OCI-LY7 (cell line): ENCODE data around the gene PSMB4. TPM values are rescaled to one million over a fixed set of nuclear protein-coding genes. Genes with fewer than 3 reads are reported as not detected.

ENCODE experiments used
- BruUV-seq: library from RNA; stranded (reverse); fragments of 400-500 nt; replicated peaks from 2 replicates; lab custom pipeline; 2021; lab: Mats Ljungman, UMichigan
- CTCF ChIA-PET: fragments of 300-600 bp; sonication (Branson Sonifier 250); formaldehyde crosslinking; loops from one replicate; lab custom pipeline; 2022; ENCODE audit warnings: antibody characterized with exemption; ENCODE audit not compliant: unreplicated experiment; lab: Charles Lee
- POLR2A ChIA-PET: fragments of 300-600 bp; sonication (Branson Sonifier 250); formaldehyde crosslinking; loops from one replicate; lab custom pipeline; 2022; ENCODE audit warnings: antibody characterized with exemption; lab: Charles Lee
- DNase-seq: peaks from one replicate; pipeline ENCODE4 v3.0.0-alpha.2; 2015; ENCODE audit warnings: low spot score
- H2AFZ ChIP-seq: fragments of 200-600 bp; sonication (generic), shearing (Covaris generic); 2 replicates; pipeline ENCODE4 v1.6.1; 2014; ENCODE audit warnings: mild to moderate bottlenecking, antibody characterized with exemption, low read length, moderate library complexity
- H3K27ac ChIP-seq: fragments of 200-600 bp; sonication (generic); 2 replicates; pipeline ENCODE4 v1.5.1; 2014; ENCODE audit warnings: mixed run types, low read depth, mild to moderate bottlenecking, moderate library complexity, low read length, inconsistent platforms; ENCODE audit not compliant: poor library complexity, severe bottlenecking
- H3K36me3 ChIP-seq: fragments of 200-600 bp; sonication (generic); 2 replicates; pipeline ENCODE4 v1.6.1; 2014; ENCODE audit warnings: mild to moderate bottlenecking, antibody characterized with exemption, low read length, moderate library complexity, mixed read lengths; ENCODE audit not compliant: insufficient read depth
- H3K4me1 ChIP-seq: fragments of 200-600 bp; sonication (generic); 2 replicates; pipeline ENCODE4 v1.5.1; 2014; ENCODE audit warnings: mild to moderate bottlenecking, low read length; ENCODE audit not compliant: insufficient read depth, poor library complexity, severe bottlenecking
- H3K4me2 ChIP-seq: fragments of 200-600 bp; sonication (generic); 2 replicates; pipeline ENCODE4 v1.6.1; 2014; ENCODE audit warnings: mild to moderate bottlenecking, low read length
- H3K4me3 ChIP-seq: fragments of 200-600 bp; sonication (generic); 2 replicates; pipeline ENCODE4 v1.5.1; 2014; ENCODE audit warnings: mild to moderate bottlenecking, low read depth, low read length; ENCODE audit not compliant: poor library complexity, severe bottlenecking
- H3K79me2 ChIP-seq: fragments of 200-600 bp; sonication (generic); 2 replicates; pipeline ENCODE4 v1.6.1; 2016; ENCODE audit warnings: low read depth, mild to moderate bottlenecking, low read length, moderate library complexity, mixed read lengths; ENCODE audit not compliant: insufficient read depth
- H3K9me2 ChIP-seq: fragments of 200-600 bp; sonication (generic); 2 replicates; pipeline ENCODE4 v1.6.1; 2016; ENCODE audit warnings: mild to moderate bottlenecking, low read length, mixed read lengths; ENCODE audit not compliant: insufficient read depth
- H3K9me3 ChIP-seq: fragments of 200-600 bp; sonication (generic); 2 replicates; pipeline ENCODE4 v1.6.1; 2014; ENCODE audit warnings: mild to moderate bottlenecking, mixed run types, low read length, mixed read lengths
- H4K20me1 ChIP-seq: fragments of 200-600 bp; sonication (generic); 2 replicates; pipeline ENCODE4 v1.6.1; 2014; ENCODE audit warnings: mild to moderate bottlenecking, antibody characterized with exemption, low read length, moderate library complexity, mixed read lengths; ENCODE audit not compliant: insufficient read depth
- EZH2phosphoT487 ChIP-seq: fragments of 200-600 bp; sonication (generic); IDR thresholded peaks from 2 replicates; pipeline ENCODE4 v1.6.1; 2018; ENCODE audit warnings: low read depth, borderline replicate concordance, mild to moderate bottlenecking, mixed run types, antibody characterized with exemption, low read length, moderate library complexity, mixed read lengths
- intact Hi-C: fragments of 100-400 bp; cut with micrococcal nuclease; formaldehyde crosslinking; loops from one replicate; pipeline ENCODE4 v1.10.0; 2022; ENCODE audit not compliant: unreplicated experiment
- total RNA-seq, 2 experiments: library from RNA; depleted of rRNA in 1 of 2; stranded (reverse); fragments of >200 nt in 1 of 2; shearing (Covaris generic) in 1 of 2; gene quantifications; 2 replicates each; pipeline ENCODE4 v1.2.3, GENCODE V29; 2014 to 2022
- TF ChIP-seq, protein P1 (sequence below): fragments of 200-600 bp; sonication (generic); conservative IDR thresholded peaks from 2 replicates; pipeline ENCODE4 v1.5.1; 2014; ENCODE audit warnings: mild to moderate bottlenecking, antibody characterized with exemption, low read length, moderate library complexity, mixed read lengths

The PSMB4 gene
- total RNA-seq, 2 experiments from 2014 or later, result 242 to 301 TPM

DNA sequence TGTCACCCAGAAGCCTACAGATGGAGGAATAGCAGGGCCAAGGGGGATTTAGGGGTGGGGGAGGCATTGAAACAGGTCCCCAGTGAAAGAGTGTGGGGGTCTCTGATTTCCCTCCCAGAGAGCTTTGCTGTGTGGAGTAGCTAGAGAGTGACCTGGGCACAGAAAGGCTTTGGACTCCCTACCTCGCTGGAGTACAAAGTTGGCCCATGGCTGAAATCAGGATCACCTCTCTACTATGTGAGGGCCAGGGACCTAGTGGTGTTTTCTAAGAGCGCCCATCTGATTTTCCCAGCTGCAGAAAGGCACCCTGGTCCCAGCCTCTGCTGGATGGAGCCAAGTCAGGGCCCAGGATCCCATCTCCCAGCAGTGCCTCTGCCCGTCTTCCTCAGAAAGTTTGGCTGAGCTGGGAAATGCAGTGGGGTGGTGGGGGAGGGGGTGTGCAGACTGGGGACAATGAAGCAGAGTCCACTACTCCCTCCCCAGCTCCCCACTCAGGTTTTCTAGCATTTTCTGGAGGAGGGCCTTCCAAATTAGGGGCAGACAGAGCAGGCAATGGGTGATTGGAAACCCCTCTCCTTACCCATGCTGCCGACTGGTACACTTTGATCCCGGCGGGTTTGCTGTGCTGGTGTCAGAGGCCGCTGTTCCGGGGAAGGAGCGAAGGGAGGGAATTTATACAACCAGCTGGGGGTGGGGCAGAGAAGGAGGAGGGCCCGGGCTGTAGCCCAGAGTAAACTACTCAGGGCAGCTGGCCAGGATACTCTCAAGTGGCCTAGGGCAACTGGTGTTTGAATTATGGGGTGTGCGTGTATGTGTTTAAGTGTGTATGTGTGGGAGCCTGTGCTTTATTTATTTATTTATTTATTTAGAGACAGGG, 27.1 kb upstream of the PSMB4 start, which contains the start of gene SELENBP1:
SELENBP1 (minus strand) TSS at position 648 of the 877 bp plus-strand sequence; CDS start at position 584, 64 bp downstream.
- H4K20me1 ChIP-seq, result no peaks in the 10 kb centered on the region
- no peak for DNase-seq
- H3K36me3 ChIP-seq, result no peaks in the 10 kb centered on the region
- H3K4me3 ChIP-seq, result no peak within 1 kb of the TSS
- no peak for TF ChIP-seq EZH2phosphoT487
- TF ChIP-seq, protein P1, sequence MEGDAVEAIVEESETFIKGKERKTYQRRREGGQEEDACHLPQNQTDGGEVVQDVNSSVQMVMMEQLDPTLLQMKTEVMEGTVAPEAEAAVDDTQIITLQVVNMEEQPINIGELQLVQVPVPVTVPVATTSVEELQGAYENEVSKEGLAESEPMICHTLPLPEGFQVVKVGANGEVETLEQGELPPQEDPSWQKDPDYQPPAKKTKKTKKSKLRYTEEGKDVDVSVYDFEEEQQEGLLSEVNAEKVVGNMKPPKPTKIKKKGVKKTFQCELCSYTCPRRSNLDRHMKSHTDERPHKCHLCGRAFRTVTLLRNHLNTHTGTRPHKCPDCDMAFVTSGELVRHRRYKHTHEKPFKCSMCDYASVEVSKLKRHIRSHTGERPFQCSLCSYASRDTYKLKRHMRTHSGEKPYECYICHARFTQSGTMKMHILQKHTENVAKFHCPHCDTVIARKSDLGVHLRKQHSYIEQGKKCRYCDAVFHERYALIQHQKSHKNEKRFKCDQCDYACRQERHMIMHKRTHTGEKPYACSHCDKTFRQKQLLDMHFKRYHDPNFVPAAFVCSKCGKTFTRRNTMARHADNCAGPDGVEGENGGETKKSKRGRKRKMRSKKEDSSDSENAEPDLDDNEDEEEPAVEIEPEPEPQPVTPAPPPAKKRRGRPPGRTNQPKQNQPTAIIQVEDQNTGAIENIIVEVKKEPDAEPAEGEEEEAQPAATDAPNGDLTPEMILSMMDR, result no peak
- H3K9me3 ChIP-seq, result no peaks in the 10 kb centered on the region
- no peak within 1 kb of the TSS for H3K27ac ChIP-seq
- ChIA-PET CTCF (interaction anchor here (0.6 kb wide), 1 partner anchor 353 kb away, joined by 3 read pairs; no protein-coding TSS in a partner anchor), POLR2A (interaction anchor here (0.7 to 1.5 kb wide), 4 partner anchors 12 to 22 kb away, joined by 3 to 9 read pairs (median 7); no protein-coding TSS in a partner anchor)
- H3K4me2 ChIP-seq, result no peak within 1 kb of the TSS
- H3K9me2 ChIP-seq, result no peaks in the 10 kb centered on the region
- no peaks in the 10 kb centered on the region for H3K79me2 ChIP-seq
- H3K4me1 ChIP-seq, result peaks cover 6% of the 10 kb centered on the region
- BruUV-seq, result no TSS peak
- intact Hi-C loops, result no loop called here
- H2AFZ ChIP-seq, result no peak within 1 kb of the TSS

DNA sequence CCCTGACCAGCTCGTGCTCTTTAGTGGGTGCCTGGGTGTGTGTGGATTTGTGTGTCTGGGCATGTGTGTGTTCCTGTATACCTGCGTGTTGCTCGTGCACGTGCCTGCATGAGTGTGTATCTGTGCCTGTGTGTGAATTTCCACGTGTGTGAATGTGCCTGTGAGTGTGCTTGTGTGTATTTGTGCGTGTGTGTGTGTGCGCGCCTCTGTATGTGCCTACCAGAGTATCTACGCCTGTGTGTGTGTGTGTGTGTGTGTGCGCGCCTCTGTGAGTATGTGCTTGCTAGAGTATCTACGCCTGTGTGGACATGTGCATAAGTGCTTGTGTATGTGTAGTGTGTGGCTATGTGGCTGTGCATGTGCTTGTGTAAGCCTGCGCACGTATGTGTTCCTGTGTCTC, 26.2 kb upstream of the PSMB4 start:
- no TSS peak for BruUV-seq
- Histone ChIP-seq H2AFZ (no peak overlapping the region), H3K27ac (no peak overlapping the region), H3K4me3 (no peak overlapping the region), H3K4me2 (no peak overlapping the region), H3K79me2 (no peaks in the 10 kb centered on the region), H3K4me1 (peaks cover 6% of the 10 kb centered on the region), H4K20me1 (no peaks in the 10 kb centered on the region), H3K36me3 (no peaks in the 10 kb centered on the region), H3K9me2 (no peaks in the 10 kb centered on the region), H3K9me3 (no peaks in the 10 kb centered on the region)
- no peak for DNase-seq
- CTCF ChIA-PET, result no interaction called here
- intact Hi-C loops, result no loop called here
- no peak for TF ChIP-seq EZH2phosphoT487
- TF ChIP-seq, protein P1, result no peak
- POLR2A ChIA-PET, result interaction anchor here (0.7 kb wide), 1 partner anchor 9 kb away, joined by 3 read pairs; no protein-coding TSS in a partner anchor
